GM18498 (cell line): Measurements from ENCODE around the gene FKBP9.
"Not testable (repeated sequence)": the region's sequence is repeated elsewhere in the genome, so short reads cannot be mapped to it uniquely, and the experiment has no call there.

Experiments
- ATAC-seq: cut with Tn5 transposase; IDR thresholded peaks from one replicate; pipeline ENCODE4 v1.9.1; 2021; ENCODE audit warnings: mild to moderate bottlenecking, moderate library complexity; ENCODE audit not compliant: unreplicated experiment

Gene FKBP9

GRCh38 chr7:32957326-32958045 is at the start of gene FKBP9:
Gene FKBP9 (plus strand): TSS chr7:32957440. CDS start chr7:32957574, 134 bp downstream.
- ATAC-seq, result peak; percentile 91

- no peak for ATAC-seq
Measured at GRCh38 chr7:32910195-32910594, 47.0 kb upstream of the FKBP9 start.

- no peak for ATAC-seq
Measured at GRCh38 chr7:32914184-32914583, 43.1 kb upstream of the FKBP9 start.

- no peak for ATAC-seq
Measured at GRCh38 chr7:32915041-32915536, 42.2 kb upstream of the FKBP9 start.

GRCh38 chr7:32916006-32916405 is 41.2 kb upstream of the FKBP9 start:
- no peak for ATAC-seq

GRCh38 chr7:32916994-32917393 is 40.2 kb upstream of the FKBP9 start:
- ATAC-seq, result not testable (repeated sequence)

- no peak for ATAC-seq
Measured at GRCh38 chr7:32921896-32922295, 35.3 kb upstream of the FKBP9 start.

- ATAC-seq, result no peak
Measured at GRCh38 chr7:32928785-32929298, 28.4 kb upstream of the FKBP9 start.

GRCh38 chr7:32929430-32930143 is 27.7 kb upstream of the FKBP9 start:
- ATAC-seq, result no peak

- ATAC-seq, result no peak
Measured at GRCh38 chr7:32930378-32930777, 26.9 kb upstream of the FKBP9 start.

- no peak for ATAC-seq
Measured at GRCh38 chr7:32935558-32935957, 21.7 kb upstream of the FKBP9 start.

GRCh38 chr7:32936689-32937088 is 20.6 kb upstream of the FKBP9 start:
- ATAC-seq, result no peak

GRCh38 chr7:32937344-32938174 is 19.7 kb upstream of the FKBP9 start:
- ATAC-seq, result no peak

- ATAC-seq, result no peak
Measured at GRCh38 chr7:32941181-32941580, 16.1 kb upstream of the FKBP9 start.

GRCh38 chr7:32941681-32942414 is 15.4 kb upstream of the FKBP9 start:
- ATAC-seq, result peak; percentile 3

- ATAC-seq, result peak; percentile 88
Measured at GRCh38 chr7:32942415-32943251, 14.6 kb upstream of the FKBP9 start.

- no peak for ATAC-seq
Measured at GRCh38 chr7:32943252-32944030, 13.8 kb upstream of the FKBP9 start.

- no peak for ATAC-seq
Measured at GRCh38 chr7:32947420-32947983, 9.7 kb upstream of the FKBP9 start.
